Measurements from ENCODE around the gene CDH23.

The CDH23 gene

GRCh38 chr10:71708897-71709882, 312.5 kb downstream of the CDH23 start:
- in situ Hi-C loops (cut with HindIII; ENCODE audit: low sequenced_read_pairs), result loop anchor here (25.0 kb wide), 1 partner anchor 322 kb away; the partner anchor contains the start of gene CDH23

GRCh38 chr10:71710519-71710918, 313.8 kb downstream of the CDH23 start:
- in situ Hi-C loops (cut with HindIII; ENCODE audit: low sequenced_read_pairs), result loop anchor here (25.0 kb wide), 1 partner anchor 323 kb away; the partner anchor contains the start of gene CDH23

GRCh38 chr10:71711052-71711623, 314.4 kb downstream of the CDH23 start:
- in situ Hi-C loops (cut with HindIII; ENCODE audit: low sequenced_read_pairs), result loop anchor here (25.0 kb wide), 1 partner anchor 324 kb away; the partner anchor contains the start of gene CDH23

DNA sequence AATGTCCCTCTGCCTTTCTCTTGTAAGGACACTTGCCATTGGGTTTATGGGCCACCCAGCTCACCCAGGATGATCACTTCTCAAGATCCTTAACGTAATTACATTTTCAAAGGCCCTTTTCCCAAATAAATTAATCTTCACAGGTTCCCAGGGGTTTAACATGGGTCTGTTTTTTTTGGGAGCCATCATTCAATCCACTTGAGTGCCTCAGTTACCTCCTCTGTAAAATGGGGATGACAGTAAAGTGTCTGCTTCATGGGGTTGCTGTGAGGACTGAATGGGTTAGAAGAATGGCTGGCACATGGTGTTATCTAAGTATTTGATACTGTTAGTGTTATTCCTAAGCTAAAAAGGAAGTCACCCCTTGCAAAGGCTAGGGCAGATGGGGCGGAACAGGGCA, 315.4 kb downstream of the CDH23 start:
- in situ Hi-C loops (cut with HindIII; ENCODE audit: low sequenced_read_pairs), result loop anchor here (25.0 kb wide), 1 partner anchor 325 kb away; the partner anchor contains the start of gene CDH23

- in situ Hi-C loops (cut with HindIII; ENCODE audit: low sequenced_read_pairs), result loop anchor here (25.0 kb wide), 1 partner anchor 325 kb away; the partner anchor contains the start of gene CDH23
These were observed 315.9 kb downstream of the CDH23 start for GRCh38 chr10:71712572-71713134.

DNA sequence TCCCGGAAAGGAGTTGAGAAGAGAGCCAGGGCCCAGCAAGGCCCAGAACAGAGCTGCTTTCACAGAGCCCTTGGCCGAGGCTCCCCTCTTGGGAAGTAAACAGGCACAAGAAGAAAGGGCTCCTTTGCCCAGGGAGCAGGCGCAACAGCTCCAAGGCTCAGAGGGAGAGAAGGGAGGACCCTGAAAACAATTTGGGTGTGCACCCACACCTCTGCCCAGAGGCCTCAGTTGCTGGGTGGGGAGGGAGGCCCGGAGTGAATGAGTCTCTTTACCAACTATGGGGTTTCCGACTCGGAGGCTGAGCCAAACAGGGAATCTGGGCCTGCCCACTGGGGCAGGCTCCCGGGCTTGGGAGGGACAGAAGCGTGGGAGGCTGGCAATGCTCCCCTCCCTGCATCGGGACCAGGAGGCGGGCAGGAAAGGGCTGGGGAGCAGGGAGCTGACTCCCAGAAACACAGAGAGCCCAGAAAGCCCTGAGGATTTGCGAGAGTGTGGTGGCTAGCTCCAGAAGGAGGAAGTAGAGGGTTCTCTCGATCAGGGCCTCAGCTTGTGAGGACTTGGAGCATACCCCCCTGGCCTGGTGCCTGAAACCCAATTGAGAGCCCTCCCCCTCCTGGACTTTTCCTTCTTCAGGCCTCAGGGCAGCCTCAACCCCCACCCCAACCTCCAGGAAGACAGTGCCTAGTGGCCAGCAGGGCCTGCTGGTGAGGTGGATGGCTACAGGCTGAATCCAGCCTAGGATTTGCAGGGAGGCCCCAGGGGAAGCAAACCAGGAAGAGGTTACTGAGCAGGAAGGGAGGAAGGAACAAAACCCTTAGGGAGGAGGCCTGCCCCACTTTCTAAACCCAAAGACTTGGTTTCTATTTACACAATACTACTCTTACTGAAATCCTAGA, 316.7 kb downstream of the CDH23 start:
- in situ Hi-C loops (cut with HindIII; ENCODE audit: low sequenced_read_pairs), result loop anchor here (25.0 kb wide), 1 partner anchor 326 kb away; the partner anchor contains the start of gene CDH23

DNA sequence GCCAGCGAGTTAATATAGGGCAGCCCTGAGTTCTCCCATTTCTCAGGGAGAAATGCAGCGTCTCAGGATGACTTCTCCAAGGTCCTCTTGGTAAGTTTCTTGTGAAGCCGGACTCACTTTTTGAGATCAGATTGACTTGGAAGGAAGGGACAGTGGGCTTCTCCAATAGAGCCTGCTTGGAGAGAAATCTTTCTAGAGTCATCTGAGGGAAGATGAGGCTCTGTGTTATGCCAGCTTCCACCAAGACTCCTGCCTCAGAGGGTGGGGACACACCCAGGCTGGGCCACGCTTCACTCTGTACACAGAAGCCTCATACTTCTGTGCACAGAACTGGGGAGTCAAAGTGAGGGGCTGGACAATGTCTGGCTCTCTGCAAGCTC, 317.3 kb downstream of the CDH23 start:
- in situ Hi-C loops (cut with HindIII; ENCODE audit: low sequenced_read_pairs), result loop anchor here (25.0 kb wide), 1 partner anchor 327 kb away; the partner anchor contains the start of gene CDH23

- in situ Hi-C loops (cut with HindIII; ENCODE audit: low sequenced_read_pairs), result loop anchor here (25.0 kb wide), 1 partner anchor 327 kb away; the partner anchor contains the start of gene CDH23
These were observed 317.9 kb downstream of the CDH23 start for GRCh38 chr10:71714592-71714991.

DNA sequence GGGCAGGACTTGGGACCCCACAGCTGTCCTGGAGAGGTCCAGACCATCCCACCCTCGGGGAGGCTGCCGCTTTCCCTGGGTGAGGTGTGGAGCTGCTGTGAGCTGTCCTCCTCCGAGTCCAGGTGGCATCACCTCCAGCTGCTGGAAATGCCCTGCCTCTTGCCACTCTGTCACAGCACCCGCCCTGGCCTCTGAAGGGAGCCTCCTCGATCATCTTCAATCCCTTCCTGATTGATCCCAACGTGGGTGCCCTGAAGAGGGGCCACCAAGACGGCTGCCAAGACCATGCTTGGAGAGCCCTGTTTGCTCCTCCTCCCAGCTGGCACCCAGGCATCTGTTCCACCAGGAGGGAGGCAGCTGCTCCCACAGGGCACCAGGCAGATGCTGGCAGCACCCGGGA, 318.3 kb downstream of the CDH23 start:
- in situ Hi-C loops (cut with HindIII; ENCODE audit: low sequenced_read_pairs), result loop anchor here (25.0 kb wide), 1 partner anchor 328 kb away; the partner anchor contains the start of gene CDH23

GRCh38 chr10:71715860-71716259, 319.1 kb downstream of the CDH23 start:
- in situ Hi-C loops (cut with HindIII; ENCODE audit: low sequenced_read_pairs), result loop anchor here (25.0 kb wide), 1 partner anchor 329 kb away; the partner anchor contains the start of gene CDH23

- in situ Hi-C loops (cut with HindIII; ENCODE audit: low sequenced_read_pairs), result loop anchor here (25.0 kb wide), 1 partner anchor 329 kb away; the partner anchor contains the start of gene CDH23
These were observed 319.7 kb downstream of the CDH23 start for GRCh38 chr10:71716426-71716825.

DNA sequence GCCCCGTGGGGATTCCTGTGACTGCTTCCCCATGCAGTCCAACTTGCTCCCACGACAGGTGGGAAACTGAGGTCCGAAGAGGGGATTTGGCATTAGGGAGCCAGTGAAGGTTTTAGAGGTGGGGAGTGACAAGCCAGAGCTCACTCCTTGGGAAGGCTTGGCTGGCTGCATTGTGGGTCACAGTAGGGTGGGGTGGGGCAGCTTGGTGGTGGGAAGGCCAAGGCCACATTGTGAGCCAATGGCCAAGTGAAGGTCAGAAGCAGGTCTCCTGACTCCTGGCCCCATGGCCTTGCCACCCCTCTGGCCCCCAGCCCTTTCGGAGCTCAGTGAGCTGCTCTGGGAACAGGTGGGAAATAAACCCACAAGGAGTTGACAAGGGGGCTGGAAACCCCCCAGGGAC, 320.3 kb downstream of the CDH23 start:
- in situ Hi-C loops (cut with HindIII; ENCODE audit: low sequenced_read_pairs), result loop anchor here (25.0 kb wide), 1 partner anchor 330 kb away; the partner anchor contains the start of gene CDH23

GRCh38 chr10:71717551-71717951, 320.8 kb downstream of the CDH23 start:
- in situ Hi-C loops (cut with HindIII; ENCODE audit: low sequenced_read_pairs), result loop anchor here (25.0 kb wide), 1 partner anchor 330 kb away; the partner anchor contains the start of gene CDH23

- in situ Hi-C loops (cut with HindIII; ENCODE audit: low sequenced_read_pairs), result loop anchor here (25.0 kb wide), 1 partner anchor 331 kb away; the partner anchor contains the start of gene CDH23
These were observed 321.5 kb downstream of the CDH23 start for GRCh38 chr10:71718165-71718698.

GRCh38 chr10:71719042-71719441, 322.3 kb downstream of the CDH23 start:
- in situ Hi-C loops (cut with HindIII; ENCODE audit: low sequenced_read_pairs), result loop anchor here (25.0 kb wide), 1 partner anchor 332 kb away; the partner anchor contains the start of gene CDH23

- in situ Hi-C loops (cut with HindIII; ENCODE audit: low sequenced_read_pairs), result loop anchor here (25.0 kb wide), 1 partner anchor 332 kb away; the partner anchor contains the start of gene CDH23
These were observed 322.9 kb downstream of the CDH23 start, which contains the start of gene C10orf105 for GRCh38 chr10:71719464-71720201. C10orf105 (minus strand) TSS chr10:71719778; CDS start chr10:71716337, 3,441 bp downstream.

DNA sequence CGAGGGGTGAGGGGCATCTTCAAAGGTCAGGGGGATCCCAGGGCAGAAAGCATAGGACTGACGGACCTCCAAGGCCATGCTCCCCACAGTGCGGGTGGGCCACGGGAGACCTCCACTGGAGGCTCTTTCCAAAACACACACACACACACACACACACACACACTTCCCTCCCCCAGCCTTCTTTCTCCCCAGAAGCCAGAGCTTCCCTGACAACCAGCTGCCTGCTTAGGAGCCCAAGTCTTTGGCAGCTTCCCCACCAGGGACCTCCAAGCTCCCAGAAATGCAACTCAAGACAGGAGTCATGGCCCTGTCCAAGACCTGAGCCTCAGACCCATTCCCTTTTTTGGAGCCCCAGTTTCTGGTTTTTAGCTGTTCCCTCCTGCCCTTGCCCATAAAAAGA, 323.6 kb downstream of the CDH23 start:
- in situ Hi-C loops (cut with HindIII; ENCODE audit: low sequenced_read_pairs), result loop anchor here (25.0 kb wide), 1 partner anchor 333 kb away; the partner anchor contains the start of gene CDH23

- in situ Hi-C loops (cut with HindIII; ENCODE audit: low sequenced_read_pairs), result loop anchor here (25.0 kb wide), 1 partner anchor 334 kb away; the partner anchor contains the start of gene CDH23
These were observed 324.6 kb downstream of the CDH23 start for GRCh38 chr10:71721313-71721712.
